ENCODE results near the gene SGMS1. TPM values are rescaled to one million over a fixed set of nuclear protein-coding genes. Genes with fewer than 3 reads are reported as not detected.

Gene SGMS1
- total RNA-seq, 2 experiments from 2014 or later = 24.8 to 25.2 TPM

GRCh38 chr10:50293513-50294313 lies 330.0 kb downstream of the SGMS1 start:
- Histone ChIP-seq H3K27ac (ENCODE audit: low read depth in 1 of 2, low read length in 2 of 2) (no peak overlapping the region), H3K27me3 (ENCODE audit: control insufficient read depth in 1 of 2, insufficient read depth in 2 of 2, low read length in 2 of 2) (no peaks in the 10 kb centered on the region), H3K4me1 (ENCODE audit: insufficient read depth, low read length) (no peaks in the 10 kb centered on the region), H3K4me3 (ENCODE audit: low read length) (no peak overlapping the region), H3K36me3 (ENCODE audit: insufficient read depth, low read length) (no peaks in the 10 kb centered on the region), H3K9me3 (ENCODE audit: control insufficient read depth in 1 of 2, insufficient read depth in 1 of 2, low read length in 2 of 2) (peaks cover 0 to 4% of the 10 kb centered on the region in 2 experiments)
- intact Hi-C loops (cut with DNase I, micrococcal nuclease) = no loop called here
- Mint-ChIP-seq H3K9me3 (peaks cover 4% of the 10 kb centered on the region), H3K4me3 (no peak overlapping the region), H3K27me3 (no peaks in the 10 kb centered on the region), H3K4me1 (ENCODE audit: low read depth) (no peaks in the 10 kb centered on the region), H3K27ac (no peak overlapping the region), H3K36me3 (ENCODE audit: low read depth) (peaks cover 4% of the 10 kb centered on the region)
- POLR2A ChIA-PET = no interaction called here
- no peak for TF ChIP-seq CTCF (IDR thresholded peaks at IDR 0.05)
- CTCF ChIA-PET = no interaction called here
- DNase-seq (no peak), ATAC-seq (ENCODE audit: poor library complexity) (no peak)

GRCh38 chr10:50291261-50291850 lies 332.4 kb downstream of the SGMS1 start:
- no peaks in the 10 kb centered on the region for H3K36me3 Mint-ChIP-seq (ENCODE audit: low read depth)
- intact Hi-C loops (cut with DNase I, micrococcal nuclease) = no loop called here
- peaks cover 4% of the 10 kb centered on the region for H3K27me3 Mint-ChIP-seq
- no peaks in the 10 kb centered on the region for H3K36me3 ChIP-seq (ENCODE audit: insufficient read depth, low read length)
- no peaks in the 10 kb centered on the region for H3K4me1 ChIP-seq (ENCODE audit: insufficient read depth, low read length)
- ChIA-PET CTCF (no interaction called here), POLR2A (no interaction called here)
- H3K27ac Mint-ChIP-seq = no peak overlapping the region
- DNase-seq (no peak), ATAC-seq (ENCODE audit: poor library complexity) (no peak)
- H3K4me3 Mint-ChIP-seq = no peak overlapping the region
- no peaks in the 10 kb centered on the region for H3K4me1 Mint-ChIP-seq (ENCODE audit: low read depth)
- no peak overlapping the region for H3K4me3 ChIP-seq (ENCODE audit: low read length)
- H3K9me3 Mint-ChIP-seq = no peaks in the 10 kb centered on the region
- H3K27ac ChIP-seq (ENCODE audit: low read depth in 1 of 2, low read length in 2 of 2) = no peak overlapping the region
- H3K9me3 ChIP-seq (ENCODE audit: control insufficient read depth in 1 of 2, insufficient read depth in 1 of 2, low read length in 2 of 2) = no peaks in the 10 kb centered on the region
- no peak for TF ChIP-seq CTCF (IDR thresholded peaks at IDR 0.05)
- no peaks in the 10 kb centered on the region for H3K27me3 ChIP-seq (ENCODE audit: control insufficient read depth in 1 of 2, insufficient read depth in 2 of 2, low read length in 2 of 2)

- peaks cover 4% of the 10 kb centered on the region for H3K27me3 Mint-ChIP-seq
- Histone ChIP-seq H3K27me3 (ENCODE audit: control insufficient read depth in 1 of 2, insufficient read depth in 2 of 2, low read length in 2 of 2) (peaks cover 0 to 5% of the 10 kb centered on the region in 2 experiments), H3K9me3 (ENCODE audit: control insufficient read depth in 1 of 2, insufficient read depth in 1 of 2, low read length in 2 of 2) (no peaks in the 10 kb centered on the region), H3K27ac (ENCODE audit: low read depth in 1 of 2, low read length in 2 of 2) (no peak overlapping the region), H3K4me1 (ENCODE audit: insufficient read depth, low read length) (no peaks in the 10 kb centered on the region), H3K36me3 (ENCODE audit: insufficient read depth, low read length) (no peaks in the 10 kb centered on the region), H3K4me3 (ENCODE audit: low read length) (no peak overlapping the region)
- DNase-seq (no peak), ATAC-seq (ENCODE audit: poor library complexity) (no peak)
- no peaks in the 10 kb centered on the region for H3K4me1 Mint-ChIP-seq (ENCODE audit: low read depth)
- ChIA-PET CTCF (no interaction called here), POLR2A (no interaction called here)
- TF ChIP-seq CTCF (IDR thresholded peaks at IDR 0.05) = no peak
- no peaks in the 10 kb centered on the region for H3K9me3 Mint-ChIP-seq
- intact Hi-C loops (cut with DNase I, micrococcal nuclease) = no loop called here
- no peaks in the 10 kb centered on the region for H3K36me3 Mint-ChIP-seq (ENCODE audit: low read depth)
- H3K4me3 Mint-ChIP-seq = no peak overlapping the region
- no peak overlapping the region for H3K27ac Mint-ChIP-seq
These were observed 334.6 kb downstream of the SGMS1 start for GRCh38 chr10:50289196-50289595.

All from CD4-positive, alpha-beta T cell (primary cell).